Inferior parietal cortex (tissue), 1 donor: Measurements from ENCODE around the gene YBX2.

Source experiments
- DNase-seq: peaks from one replicate; pipeline ENCODE4 v3.0.0-alpha.2; 2016; ENCODE audit errors: extremely low spot score

Gene YBX2

GRCh38 chr17:7322520-7323194 lies 28.2 kb upstream of the YBX2 start:
- DNase-seq: no peak

DNA sequence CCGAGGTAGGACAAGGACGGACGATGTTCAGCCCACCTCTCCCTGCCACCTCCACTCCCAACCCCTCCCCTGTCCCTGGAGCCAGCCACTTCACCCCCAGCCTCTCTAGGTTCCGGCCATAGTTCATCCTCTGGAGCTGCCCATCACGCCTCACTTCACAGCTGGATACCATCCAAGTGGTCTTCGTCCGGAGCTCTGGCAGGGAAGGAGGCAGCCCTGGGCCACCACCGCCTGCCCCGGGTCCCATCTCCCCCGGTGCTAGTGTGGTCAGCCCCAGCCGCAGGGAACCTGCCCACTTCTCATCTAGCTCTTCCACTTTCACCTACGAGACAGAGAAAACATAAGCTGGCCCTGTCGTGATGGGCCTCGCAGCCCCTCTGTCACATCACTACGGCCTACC lies 27.0 kb upstream of the YBX2 start:
- DNase-seq: no peak

GRCh38 chr17:7318121-7318860 lies 23.9 kb upstream of the YBX2 start:
- DNase-seq: no peak

- no peak for DNase-seq
Observed at GRCh38 chr17:7317161-7317803, 22.8 kb upstream of the YBX2 start.

GRCh38 chr17:7315570-7316235 lies 21.3 kb upstream of the YBX2 start:
- DNase-seq: no peak

DNA sequence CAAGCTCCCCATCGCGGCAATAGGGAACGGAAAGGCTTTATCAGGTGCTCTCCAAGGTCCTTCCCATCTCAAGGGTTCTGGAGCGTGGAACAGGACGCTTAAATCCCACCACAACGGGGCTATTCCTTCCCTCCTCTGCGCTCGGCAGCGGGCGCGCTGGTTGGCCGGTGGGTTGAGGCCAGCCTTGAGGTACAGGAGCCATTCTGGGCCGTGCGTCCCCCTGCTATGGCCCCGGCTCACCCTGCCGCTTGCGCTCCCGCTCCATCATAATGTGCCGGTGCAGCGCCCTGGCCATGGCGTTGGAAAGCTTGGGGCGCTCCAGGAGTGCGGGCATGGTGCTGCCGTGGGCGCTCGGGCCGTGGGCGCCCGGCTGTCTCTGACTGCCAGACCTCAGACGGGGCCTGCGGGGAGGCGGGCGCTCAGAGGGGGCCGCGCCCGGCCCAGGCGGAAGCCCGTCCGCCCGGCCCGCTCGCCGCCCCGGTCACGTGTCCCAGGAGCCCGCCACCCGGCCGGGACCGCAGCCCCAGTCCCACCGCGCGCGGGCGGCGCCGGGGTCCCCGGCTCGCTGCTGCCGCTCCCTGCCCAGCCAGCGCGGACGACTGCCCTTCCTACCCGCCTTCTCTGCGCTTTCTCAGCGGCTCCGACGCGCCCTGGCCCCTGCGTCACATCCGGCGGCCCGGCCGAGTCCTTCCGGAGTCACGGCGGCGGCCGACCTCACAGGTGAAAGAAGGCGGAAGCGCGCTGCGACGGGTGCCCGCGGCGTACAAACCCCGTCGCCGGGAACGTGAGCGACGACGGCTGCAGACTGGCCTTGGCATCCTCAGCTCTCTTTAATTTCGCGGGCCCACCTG lies 20.5 kb upstream of the YBX2 start, which contains the start of gene GPS2:
GPS2 (minus strand) TSS at position 642 of the 851 bp plus-strand sequence; CDS start at position 334, 308 bp downstream.
- peak; percentile 90 for DNase-seq

DNA sequence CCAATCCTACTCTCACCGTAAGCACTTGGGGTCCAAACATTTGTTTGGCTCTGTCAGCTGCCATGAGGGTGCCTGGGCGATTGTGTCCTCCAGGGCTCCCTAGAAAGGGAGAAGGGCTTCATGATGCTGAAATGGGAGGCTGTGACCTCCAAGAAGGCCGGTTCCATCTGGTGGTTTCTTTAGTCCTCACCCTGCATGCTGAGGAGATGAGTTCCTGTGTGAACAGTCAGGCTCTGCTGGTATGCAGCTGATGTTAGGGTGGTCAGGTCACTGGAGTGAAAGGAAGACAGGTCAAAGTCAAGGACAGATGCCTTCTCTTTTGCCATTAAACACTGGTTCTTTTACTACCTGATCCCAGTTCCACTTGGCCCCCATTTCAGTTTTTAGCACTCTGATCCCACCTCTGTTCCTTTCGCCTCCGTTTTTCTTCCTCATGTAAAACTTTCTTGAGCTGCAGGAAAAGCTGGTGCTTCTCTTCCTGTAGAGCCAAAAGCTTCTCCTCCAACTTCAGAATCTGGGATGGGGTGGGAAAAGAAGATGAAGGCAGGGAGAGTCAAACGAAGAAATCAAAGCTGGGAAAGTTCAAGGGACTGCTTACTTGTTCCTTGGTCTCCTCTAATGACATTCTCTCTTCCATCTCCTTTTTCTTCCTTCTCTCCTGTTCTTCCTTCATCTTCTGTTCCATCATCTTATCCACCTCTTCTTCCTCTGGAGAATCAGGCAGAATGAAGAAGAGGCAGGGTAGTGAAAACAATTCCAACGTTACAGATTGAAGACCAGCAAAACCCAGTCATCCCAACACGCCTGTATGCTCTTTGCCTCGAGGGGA lies 19.7 kb upstream of the YBX2 start:
- DNase-seq: no peak

- DNase-seq: no peak
Observed at GRCh38 chr17:7313088-7313889, 18.9 kb upstream of the YBX2 start.

DNA sequence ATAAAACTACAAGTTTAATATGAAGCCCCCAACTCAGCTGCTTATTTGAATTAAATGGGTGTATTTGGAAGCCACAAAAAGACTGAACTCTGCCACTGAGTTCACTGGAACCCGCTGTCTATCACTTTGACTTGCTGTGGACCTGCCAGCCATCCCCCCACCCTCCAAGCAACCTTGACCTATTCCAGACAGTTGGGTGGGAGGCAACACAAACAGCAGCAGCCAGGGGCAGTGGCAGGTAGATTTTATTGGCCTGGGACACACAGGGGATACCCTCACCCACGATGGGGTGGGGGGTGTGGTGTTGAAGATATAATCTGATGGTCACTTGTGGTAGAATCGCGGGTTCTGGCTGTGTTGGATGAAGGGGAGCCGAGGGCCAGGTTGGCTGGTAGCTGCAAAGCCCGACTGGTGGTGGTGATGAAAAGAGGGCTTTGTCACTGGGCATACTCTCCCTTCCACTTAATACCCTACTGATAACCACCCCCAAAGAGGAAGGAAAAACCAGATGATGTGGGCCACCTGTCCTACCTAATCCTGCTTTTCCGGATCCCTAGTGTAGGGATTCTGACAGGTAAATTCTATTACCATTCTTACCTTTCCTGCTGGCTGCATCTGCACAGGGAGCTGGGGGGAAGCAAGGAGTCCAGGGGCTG lies 18.1 kb upstream of the YBX2 start:
- DNase-seq: no peak

DNA sequence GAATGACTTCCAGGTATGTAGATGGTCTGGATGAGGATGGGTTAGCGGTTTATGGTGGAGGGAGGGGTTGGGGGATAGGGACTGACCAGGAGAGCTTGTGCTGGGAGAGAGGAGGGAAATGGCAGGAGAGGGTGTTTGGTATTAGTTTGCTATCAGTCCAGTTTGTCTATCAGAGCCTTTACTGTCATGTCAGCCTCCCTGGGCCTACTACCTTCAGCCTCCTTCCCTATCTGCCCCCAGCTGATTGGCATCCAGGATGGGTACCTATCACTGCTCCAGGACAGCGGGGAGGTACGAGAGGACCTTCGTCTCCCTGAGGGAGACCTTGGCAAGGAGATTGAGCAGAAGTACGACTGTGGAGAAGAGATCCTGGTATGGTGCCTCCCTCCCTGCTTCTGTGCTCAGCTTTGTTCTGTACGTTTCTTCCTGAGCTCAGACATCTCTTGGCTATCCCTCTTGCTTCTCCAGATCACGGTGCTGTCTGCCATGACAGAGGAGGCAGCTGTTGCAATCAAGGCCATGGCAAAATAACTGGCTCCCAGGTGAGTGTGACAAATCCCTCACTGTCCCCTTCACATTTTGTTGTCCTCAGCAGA lies 16.8 kb upstream of the YBX2 start:
- DNase-seq: no peak

DNA sequence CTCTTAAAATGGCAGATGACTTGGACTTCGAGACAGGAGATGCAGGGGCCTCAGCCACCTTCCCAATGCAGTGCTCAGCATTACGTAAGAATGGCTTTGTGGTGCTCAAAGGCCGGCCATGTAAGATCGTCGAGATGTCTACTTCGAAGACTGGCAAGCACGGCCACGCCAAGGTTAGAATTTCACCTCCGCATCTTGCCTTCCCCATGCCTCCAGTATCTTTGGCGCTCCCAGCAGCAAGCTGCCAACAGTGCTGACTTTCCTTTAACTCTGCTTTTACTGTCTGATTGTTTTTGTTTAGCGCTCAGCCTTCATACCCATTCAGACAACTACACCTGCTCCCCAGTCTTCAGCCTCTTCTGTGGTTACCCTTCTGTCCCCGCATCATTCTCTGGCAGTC lies 15.2 kb upstream of the YBX2 start:
- no peak for DNase-seq

DNA sequence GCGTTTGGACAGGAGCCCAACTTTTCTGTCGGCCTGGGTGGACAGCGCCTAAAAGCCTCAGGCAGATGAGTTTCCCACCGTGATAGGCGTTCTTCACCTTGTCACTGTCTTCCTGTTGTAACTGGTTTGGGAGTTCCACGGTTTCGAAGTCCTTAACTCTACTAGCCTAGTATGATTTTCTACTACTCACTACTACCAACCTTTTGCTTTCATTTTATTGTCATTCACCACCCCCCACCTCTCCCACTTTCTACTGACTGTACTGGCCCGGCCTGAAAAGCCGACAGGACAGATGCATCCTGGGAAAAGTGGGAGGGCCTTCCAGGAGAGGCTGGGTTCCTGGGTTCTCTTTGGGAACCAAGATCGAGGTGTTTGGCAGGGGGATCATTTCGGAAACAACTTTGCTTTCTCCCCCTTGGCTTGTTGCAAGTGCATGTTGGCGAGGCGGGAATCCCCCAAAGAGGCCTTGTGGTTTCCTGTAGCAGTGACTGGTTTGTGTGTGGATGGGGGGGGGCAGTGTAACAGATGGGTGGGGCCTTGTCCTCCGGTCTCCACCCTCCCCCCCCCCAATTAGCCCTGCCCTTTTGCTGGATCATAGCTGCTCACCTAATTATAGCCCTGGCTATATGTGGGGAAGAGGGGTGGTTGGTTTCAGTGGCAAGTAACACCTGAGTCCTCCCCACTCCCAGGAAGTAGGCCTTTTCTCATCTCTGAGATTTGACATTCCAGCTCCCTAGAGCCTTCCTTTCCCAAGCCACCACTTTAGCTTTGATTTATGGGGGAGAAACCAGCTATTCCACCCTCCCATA lies 14.4 kb upstream of the YBX2 start:
- DNase-seq: peak; percentile 36

DNA sequence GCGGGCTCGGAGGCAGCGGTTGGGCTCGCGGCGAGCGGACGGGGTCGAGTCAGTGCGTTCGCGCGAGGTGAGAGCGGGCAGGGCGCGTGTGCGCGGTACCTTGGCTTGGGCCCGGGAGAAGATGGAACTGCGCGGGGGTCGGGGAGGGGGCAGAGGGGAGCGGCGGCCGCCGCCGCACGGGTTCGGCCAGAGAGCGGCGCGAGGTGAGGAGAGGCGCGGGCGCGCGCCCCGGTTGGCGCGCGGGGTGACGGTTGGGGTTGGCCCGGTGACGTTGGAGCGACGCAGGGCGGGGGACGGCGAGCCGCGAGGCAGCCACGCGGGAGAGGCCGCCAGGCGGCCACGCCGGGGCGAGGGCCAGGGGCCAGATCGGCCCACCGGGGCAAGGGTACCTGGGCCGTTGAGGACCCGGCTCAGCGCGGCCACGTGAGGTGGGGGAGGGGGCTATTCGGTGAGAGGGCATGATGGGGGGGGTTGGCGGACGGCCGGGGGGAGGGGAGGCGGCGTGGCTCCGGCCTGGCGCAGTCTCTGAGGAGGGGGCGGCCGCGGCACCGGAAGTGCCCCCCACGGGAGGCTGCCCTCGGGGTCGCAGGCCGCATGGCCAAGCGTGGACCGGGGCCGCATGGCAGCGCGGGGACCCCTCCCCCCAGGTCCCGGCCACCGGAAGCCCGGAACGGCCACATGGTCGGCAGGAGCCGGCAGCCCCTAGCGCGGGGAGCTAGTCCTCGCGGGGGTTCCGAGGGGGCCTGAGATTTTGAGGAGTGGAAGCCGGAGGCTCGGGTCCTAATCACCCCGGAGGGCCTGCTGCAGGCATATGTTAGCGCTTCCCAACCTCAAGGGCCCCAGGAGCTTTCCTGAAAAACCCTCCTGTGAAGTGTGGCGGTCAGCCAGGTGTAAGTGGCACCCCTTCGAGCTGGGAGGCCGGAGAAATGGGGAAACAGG lies 13.5 kb upstream of the YBX2 start:
- no peak for DNase-seq

GRCh38 chr17:7306911-7307685 lies 12.7 kb upstream of the YBX2 start, which contains the start of gene EIF5A:
EIF5A (plus strand) TSS chr17:7307628; CDS start chr17:7309636, 2,008 bp downstream.
- DNase-seq: peak; percentile 99

DNA sequence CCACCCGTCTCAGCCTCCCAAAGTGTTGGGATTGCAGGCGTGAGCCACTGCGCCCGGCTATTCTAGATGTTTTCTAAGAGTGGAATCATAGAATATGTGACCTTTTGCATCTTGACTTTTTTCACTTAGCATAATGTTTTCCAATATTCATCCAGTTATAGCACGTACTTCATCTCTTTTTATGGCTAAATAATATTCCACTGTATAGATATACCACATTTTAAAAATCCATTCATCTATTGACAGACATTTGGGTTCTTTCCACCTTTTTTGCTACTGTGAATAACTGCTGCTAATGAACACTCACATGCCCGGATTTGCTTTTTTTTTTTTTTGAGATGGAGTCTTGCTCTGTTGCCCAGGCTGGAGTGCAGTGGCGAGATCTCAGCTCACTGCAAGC lies 9.7 kb upstream of the YBX2 start:
- no peak for DNase-seq
